HG02571 (cell line): ENCODE results near the gene ERC1.

Experiments
- ATAC-seq: cut with Tn5 transposase; IDR thresholded peaks from one replicate; pipeline ENCODE4 v1.9.1; 2021; ENCODE audit warnings: mild to moderate bottlenecking, moderate library complexity; ENCODE audit not compliant: unreplicated experiment

Gene ERC1

DNA sequence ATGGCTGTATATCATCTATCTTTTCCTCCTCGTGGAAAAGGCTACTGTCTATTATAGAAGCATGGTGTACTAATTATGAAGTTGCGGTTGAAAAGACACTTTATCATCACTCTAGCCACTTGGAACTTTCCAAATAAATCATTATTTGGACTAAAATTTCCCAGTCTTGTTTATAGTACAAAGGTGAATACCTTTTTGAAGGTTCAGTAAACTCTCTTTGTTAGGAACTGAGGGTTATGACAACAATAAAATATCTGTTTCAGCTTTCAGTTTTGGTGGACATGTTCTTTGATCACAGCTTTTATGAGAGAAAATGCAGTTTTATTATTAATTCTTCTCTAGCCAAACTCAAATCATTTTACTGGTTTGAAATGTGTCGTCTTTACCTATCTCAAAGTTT lies 386.7 kb downstream of the ERC1 start:
- ATAC-seq: no peak

DNA sequence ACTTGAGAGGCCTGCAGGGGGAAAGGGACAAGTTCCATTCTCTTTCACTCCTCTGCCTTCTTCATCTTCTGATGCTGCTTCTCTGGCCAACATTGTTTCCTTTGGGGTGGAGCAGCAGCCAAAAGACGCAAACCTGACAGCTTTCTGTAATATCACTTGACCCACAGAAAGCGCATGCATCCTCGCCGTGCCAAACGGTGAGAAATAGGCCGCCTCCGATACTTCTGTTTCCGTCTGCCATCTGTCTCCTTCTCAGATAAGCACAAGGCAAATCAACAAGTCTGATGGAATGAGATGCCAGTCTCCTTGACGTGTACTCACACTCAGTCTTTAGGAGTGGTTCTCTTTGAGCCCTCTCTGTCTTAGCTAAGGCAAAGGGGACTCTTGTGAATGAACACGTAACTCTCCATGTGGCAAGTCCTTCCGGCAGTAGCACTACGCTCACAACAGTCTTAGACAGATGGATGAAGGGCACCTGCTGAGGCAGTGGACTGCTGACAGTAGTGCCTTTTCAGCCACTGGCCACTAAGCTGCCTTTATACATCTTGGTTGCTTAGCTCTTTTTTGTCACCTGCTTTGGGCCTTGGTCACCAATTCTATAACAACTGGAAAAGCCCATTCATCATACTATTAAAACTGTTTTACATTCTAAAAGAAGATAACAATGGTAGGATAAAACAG lies 389.3 kb downstream of the ERC1 start:
- ATAC-seq: no peak

DNA sequence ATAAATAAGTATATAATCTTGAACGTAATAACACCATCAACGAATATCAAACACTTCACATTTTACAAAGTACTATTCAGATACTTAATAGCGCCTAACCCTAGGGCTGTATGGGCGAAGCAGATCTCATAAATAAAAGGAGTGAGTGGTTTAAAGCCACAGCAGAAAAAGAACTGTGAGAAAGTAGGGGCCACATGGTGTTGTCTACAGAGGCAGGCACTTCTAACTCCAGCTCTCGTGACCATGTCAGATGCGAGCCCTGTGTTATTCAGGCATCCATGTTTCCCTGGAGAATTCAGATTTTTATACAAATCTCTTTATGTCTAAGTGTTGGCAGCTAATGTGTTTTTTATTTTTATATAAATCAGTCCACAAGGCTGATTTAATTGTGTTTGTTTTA lies 391.1 kb downstream of the ERC1 start:
- ATAC-seq: no peak

DNA sequence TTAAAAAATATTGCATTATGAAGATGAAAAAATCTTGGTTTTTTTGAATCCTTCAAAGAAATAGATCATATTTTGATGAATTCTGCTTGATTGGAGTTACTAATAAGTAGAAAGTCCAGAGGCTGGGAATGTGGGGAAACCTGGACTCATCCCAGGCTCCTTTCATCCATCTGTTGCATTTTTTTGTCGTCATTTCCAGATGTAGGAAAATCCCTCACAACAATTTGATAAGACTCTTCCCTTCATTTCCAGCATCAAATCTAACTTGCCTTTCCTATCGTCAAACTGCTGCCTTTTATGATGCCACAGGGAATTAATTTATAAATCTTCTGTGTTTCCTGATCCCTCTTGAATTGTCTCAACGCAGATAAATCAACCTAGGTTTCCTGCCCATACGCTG lies 391.8 kb downstream of the ERC1 start:
- no peak for ATAC-seq

DNA sequence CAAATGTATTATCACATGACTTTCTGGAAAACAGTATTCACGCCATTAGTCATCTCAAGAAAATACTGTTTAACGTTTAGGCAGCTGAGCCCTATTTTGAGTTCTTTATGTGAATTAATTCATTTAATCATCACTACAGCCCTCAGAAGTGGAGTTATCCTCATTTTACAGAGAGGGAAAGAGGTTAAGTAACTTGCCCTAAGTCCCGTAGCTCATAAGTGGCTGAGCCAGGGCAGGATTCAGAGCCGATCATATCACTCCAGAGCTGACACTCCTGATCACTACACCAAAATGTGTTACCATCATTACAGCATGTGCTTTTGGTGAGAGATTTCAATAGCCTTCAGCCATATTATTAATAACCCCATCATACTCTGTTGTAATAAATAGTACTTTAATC lies 392.7 kb downstream of the ERC1 start:
- ATAC-seq: no peak

DNA sequence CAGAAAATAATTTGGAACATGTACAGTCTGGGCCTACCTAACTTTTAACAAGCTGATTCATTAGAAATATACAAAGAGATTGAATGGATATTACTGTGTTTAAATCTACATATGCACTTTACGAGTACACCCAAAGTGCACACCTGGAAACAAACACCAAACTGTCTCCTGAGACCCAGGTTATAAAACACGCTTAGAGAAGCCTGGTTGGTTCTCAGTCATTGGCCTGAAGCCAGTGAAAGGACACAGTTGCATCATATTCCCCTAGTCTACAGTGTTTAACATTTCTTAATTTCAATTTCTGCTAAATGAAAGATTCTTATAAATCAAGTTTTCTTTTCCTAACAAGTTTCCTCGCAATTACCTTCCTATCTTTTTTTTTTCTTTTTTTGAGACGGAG lies 393.9 kb downstream of the ERC1 start:
- ATAC-seq: no peak

DNA sequence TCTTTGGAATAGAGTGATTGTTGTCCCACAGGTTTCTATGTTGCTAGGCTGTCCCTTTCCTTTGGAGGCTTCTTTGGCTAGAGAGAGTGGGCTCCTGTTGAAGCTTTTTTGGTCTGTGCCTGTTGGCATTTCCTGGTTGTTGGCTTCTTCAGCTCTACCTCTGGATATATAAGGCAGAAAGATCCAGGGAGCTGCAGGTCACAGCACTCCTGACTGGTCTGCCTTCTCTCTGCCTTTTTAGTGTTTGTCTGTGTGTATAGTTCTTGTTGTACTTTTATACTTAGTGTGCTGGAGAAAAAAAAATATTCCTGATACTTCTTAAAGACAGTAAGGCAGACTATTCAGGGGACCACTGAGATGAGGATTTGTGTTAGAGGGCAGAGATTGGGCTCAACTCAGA lies 400.7 kb downstream of the ERC1 start:
- no peak for ATAC-seq

DNA sequence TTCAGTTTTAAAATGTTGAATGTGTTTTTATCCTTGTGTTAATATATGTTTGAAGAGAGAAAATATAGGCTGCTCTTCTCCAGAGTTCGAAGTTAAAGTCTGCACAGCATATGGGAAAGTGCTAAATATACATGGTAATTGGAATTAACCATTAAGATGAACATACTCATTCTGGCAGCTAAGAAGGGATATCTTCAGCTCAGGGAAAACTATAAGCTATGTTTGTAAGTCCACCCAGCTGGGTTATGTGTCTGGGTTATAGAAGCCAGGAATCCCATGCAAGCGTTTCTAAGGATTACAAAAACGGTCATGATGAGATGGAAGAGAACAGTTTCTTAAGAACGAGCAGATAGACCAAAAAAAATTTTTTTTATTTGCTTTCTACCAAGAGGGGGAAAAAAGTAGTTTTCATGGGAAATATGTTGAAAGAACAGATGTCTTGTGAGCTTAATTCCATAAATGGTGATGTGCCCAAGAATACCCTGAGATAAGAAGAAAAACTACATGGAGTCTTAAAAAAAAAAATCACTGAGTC lies 404.5 kb downstream of the ERC1 start:
- no peak for ATAC-seq

DNA sequence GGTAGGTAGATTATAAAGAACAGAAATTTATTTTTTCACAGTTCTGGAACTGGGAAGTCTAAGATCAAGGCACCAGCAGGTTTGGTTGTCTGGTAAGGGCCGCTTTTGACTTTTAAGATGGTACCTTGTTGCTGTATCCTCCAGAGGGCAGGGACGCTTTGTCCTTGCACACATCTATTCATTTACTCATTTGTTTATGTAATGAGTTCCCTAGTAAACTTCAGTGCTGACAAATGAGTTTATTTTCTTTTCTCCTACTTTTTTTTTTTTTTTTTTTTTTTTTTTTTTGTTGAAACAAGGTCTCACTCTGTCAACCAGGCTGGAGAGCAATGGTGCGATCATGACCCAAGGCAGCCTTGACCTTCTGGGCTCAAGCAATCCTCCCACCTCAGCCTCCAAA lies 407.6 kb downstream of the ERC1 start:
- ATAC-seq: no peak

DNA sequence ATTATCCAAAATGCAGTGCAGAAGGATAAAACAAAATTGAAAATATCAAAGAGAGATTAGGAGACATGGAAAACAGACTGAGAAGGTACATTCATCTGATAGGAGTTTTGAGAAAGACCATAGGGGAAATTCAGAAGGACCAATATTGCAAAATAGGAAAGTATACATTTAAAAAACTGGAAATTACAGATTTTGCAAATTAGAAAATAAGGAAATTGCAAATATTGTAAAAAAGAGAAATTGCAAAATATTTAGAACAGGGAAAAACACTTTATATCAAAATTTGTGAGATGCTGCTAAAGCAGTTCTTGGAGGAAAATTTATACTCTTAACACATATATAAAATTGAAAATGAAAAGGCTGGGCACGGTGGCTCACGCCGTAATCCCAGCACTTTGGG lies 410.9 kb downstream of the ERC1 start:
- no peak for ATAC-seq

DNA sequence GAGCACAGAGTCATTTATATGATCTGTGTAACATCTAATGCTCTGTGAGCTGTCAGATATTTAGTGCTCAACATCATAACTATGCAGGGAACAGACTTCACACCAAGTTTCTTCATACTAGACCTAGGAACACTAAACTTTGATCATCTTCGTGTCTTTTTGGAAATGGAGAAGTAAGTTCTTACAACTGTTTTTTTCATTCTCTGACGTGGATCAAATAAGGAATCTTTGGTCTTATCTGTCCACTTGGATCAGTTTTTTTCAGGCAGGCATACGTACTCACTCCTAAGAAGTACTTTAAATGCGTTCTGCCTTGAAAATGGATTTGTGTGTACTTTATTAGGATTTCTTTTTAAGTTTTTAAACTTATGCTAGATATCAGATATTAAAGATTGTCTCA lies 412.4 kb downstream of the ERC1 start:
- no peak for ATAC-seq

DNA sequence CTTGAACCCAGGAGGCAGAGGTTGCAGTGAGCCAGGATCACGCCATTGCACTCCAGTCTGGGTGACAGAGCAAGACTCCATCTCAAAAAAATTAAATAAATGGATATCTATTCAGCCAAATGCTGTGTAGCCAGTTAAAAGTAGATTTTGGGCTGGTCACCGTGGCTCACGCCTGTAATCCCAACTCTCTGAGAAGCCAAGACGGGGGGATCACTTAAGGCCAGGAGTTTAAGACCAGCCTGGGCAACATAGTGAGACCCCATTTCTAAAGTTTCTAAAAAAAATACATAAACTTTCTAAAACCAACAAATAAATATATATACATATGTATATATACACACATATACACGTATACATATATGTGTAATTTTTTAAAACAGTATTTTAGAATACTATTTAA lies 414.6 kb downstream of the ERC1 start:
- no peak for ATAC-seq

DNA sequence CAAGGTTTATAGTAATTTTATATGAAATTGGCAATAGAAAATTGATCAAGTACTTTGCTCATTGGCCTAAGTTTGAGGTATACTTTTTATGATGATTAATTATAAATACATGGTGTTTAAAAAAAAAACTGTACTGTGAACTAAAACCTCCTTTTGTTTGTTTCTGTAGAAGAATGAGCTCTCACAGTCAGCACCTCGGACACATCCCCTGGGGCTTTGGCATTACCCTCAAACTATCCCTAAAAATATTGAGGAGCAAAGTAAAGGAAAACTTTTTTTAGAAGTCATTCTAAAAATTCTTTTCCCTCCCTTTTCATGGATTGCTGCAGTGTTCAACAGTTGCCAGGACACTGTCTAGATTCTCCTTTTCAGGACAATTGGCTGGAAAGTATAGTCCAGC lies 419.8 kb downstream of the ERC1 start:
- no peak for ATAC-seq

DNA sequence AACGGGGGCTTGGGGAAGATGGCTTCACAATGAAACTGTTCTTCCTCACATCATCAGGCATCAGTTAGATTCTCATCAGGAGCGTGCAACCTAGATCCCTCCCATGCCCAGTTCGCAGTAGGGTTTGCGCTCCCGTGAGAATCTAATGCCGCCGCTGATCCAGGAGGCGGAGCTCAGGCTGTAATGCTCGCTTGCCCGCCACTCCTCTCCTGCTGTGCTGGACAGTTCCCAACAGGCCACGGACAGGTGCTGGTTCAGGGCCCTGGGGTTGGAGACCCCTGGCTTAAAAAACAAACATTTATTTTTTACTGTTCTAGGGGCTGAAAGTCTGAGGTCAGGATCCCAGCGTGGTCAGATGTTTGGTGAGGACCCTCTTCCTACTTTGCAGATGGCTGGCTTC lies 422.9 kb downstream of the ERC1 start:
- no peak for ATAC-seq

DNA sequence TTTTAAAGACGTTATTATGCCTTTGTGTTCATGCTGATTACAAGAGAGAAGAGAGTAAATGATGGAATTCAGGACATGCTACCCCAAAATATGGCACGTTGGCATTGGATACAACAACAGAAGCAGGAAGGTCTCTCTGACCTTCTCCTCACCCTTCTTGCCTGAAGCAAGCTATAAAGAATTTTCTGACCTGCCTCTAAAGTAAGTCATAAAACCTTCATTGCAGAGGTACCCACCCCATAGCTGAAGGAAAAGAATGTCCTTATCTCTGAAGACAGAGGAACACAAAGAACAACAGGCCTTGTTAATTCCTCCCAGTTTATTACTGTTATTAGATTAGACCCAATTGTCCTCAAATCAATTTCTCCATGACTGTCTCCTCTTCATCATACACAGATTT lies 427.1 kb downstream of the ERC1 start:
- ATAC-seq: no peak

DNA sequence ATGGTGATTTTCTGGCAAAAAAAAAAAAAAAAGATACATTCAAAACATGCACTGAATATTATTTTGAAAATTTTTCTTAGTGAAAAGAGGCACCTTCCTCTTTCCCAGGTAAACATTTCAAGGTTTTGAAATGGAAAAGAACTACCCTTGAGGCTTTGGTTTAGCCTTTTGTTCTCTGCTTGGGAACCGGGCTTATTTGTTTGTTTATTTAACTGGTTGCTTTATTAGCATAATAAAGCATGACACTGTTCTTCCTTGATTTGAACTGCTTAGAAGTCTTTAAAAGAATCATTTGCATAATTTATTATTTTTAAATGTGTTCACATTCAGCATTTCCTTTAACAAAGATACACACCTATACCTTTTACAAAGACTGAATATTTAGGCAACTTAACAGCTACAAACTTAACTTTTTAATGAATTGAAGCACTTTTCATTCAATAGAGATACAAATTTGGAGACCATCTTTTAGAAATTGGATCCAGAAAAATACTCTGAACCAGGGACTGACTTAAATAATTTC lies 428.9 kb downstream of the ERC1 start:
- ATAC-seq: no peak

DNA sequence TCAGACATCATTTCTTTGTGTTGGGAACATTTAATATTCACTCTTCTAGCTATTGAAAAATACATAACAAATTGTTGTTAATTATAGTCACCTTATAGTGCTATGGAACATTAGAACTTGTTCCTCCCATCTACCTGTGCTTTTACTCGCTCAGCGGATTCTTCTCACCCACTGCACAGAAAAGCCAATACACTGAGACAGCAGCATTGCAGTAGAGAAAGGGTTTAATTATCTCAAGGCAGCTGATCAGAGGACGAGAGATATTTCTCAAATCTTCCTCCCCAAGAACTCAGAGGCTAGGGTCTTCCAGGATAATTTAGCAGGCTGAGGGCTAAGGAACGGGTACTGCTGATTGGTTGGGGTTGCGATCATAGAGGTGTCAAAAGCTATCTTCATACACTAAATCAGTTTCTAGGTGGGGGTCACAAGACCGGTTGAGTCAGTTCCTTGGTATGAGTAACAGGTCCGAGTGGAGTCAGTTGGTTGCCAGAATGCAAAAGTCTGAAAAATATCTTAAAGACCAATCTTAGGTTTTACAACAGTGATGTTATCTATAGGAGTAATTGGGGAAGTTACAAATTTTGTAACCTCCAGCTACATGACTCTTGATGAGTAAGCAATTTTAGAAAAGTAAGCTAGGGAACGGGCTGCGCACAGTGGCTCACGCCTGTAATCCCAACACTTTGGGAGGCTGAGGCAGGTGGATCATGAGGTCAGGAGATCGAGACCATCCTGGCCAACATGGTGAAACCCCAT lies 430.2 kb downstream of the ERC1 start:
- no peak for ATAC-seq

DNA sequence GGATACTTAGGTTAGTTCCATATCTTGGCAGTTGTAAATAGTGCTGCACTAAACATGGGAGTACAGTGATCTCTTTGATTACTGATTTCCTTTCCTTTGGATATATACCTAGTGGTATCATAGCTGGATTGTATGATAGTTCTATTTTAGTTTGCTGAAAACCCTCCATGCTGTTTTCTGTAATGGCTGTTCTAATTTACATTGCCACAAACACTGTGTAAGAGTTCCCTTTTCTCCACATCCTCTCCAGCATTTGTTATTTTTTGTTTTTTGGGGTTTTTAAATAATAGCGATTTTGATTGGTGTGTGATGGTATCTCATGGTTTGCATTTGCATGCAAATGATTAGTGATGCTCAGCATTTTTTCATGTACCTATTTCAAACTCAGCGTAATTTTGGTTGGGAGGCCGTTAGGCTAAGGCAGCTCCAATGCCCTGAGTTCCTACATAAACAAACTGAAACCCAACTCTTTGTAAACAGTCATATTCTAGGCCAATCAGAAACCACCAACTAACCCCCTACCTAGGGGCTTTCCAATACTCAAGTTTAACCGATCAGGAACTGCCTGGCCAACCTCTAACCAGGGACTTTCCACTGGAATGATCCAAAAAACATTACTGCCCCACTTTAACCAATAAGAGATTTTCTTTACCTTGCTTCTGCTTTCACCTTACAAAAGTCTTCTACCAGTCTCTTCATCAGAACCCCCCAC lies 431.7 kb downstream of the ERC1 start:
- no peak for ATAC-seq

DNA sequence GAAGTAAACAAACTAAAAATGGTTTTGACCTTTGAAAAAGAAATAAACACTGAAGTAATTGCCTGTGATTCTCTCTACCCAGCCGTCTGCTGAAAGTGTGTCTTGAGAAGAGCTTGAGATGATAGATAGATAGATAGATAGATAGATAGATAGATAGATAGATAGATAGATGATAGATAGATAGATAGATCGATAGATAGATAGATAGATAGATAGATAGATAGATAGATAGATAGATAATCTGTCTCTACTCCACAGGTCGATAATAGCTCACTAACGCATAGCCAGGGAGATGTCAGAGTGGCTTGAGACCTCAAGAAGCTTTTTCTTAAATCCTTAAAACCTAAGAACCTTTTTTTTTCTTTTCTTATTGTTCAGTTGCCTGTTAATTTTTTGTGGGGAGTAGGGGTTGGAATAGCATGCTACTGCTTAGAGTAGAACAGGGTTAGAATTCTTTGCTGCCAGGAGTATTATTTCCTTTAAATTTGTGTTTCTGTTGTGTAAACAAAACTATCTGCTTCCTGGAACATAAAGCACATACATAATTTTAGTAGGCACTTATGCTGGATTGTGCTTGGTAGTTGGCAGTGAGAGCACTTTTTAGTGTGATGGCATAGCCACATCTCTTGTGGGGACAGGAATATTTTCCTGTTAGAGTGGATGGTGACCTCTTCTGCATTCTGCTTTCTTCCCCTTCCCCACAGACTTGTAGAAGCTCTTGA lies 433.8 kb downstream of the ERC1 start:
- ATAC-seq: no peak

DNA sequence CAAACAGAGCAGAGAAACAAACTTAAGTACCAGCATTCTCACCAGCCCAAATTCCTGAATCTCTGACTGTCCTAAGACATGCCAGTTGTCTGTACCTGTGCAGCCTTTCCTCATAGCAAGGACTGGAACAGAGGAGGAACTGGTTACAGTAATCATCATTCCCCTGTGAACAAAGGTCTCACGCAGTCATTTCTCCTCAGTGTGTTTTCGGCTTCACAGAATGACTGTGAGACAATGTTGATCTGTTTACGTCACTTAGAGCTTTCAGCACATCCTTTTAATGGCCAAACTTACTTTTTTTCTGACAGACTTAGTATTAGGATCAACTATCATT lies 434.3 kb downstream of the ERC1 start:
- no peak for ATAC-seq

DNA sequence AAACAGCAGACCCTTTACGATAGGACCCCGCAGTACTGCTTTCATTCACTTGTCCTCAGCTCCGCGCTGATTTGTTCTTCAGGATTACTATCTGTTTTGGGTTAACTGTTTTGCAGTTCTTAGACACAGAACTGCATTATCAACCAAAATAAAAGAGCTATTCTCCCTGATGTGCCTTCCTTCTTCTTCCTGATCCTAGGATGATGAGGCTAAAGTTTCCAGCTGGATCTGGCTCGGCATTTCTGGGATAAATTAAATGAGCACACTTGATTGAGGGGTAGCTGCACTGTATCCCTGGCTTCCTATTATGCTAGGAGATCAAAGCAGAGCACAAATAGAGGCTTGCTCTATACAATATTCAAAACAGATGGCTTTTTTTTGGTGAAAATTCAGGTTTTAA lies 437.6 kb downstream of the ERC1 start:
- ATAC-seq: no peak
